ENCODE measurements around the gene NMB. TPM values are rescaled to one million over a fixed set of nuclear protein-coding genes. Genes with fewer than 3 reads are reported as not detected.
A peak's percentile ranks its signal among the peaks of the same experiment; 100 is the strongest.

NMB gene
- total RNA-seq, 1 donor: 6.9 TPM

- H3K4me2 ChIP-seq (ENCODE audit: insufficient read depth, low read length): no peak overlapping the region
- peaks cover 40% of the 10 kb centered on the region for H3K36me3 ChIP-seq (ENCODE audit: insufficient read depth, low read length)
- no peak overlapping the region for H3K4me3 ChIP-seq (ENCODE audit: insufficient read depth, low read length)
- TF ChIP-seq, protein P1, sequence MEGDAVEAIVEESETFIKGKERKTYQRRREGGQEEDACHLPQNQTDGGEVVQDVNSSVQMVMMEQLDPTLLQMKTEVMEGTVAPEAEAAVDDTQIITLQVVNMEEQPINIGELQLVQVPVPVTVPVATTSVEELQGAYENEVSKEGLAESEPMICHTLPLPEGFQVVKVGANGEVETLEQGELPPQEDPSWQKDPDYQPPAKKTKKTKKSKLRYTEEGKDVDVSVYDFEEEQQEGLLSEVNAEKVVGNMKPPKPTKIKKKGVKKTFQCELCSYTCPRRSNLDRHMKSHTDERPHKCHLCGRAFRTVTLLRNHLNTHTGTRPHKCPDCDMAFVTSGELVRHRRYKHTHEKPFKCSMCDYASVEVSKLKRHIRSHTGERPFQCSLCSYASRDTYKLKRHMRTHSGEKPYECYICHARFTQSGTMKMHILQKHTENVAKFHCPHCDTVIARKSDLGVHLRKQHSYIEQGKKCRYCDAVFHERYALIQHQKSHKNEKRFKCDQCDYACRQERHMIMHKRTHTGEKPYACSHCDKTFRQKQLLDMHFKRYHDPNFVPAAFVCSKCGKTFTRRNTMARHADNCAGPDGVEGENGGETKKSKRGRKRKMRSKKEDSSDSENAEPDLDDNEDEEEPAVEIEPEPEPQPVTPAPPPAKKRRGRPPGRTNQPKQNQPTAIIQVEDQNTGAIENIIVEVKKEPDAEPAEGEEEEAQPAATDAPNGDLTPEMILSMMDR (IDR thresholded peaks at IDR 0.05; ENCODE audit: extremely low read depth, low read depth, low read length): no peak
- peaks cover 40% of the 10 kb centered on the region for H3K4me1 ChIP-seq (ENCODE audit: insufficient read depth, low read length)
- no peak overlapping the region for H2AFZ ChIP-seq (ENCODE audit: low read length)
- H3K27me3 ChIP-seq (ENCODE audit: insufficient read depth, low read length): no peaks in the 10 kb centered on the region
- H4K20me1 ChIP-seq (ENCODE audit: insufficient read depth, low read length): peaks cover 4% of the 10 kb centered on the region
- peak; percentile 81 for DNase-seq (ENCODE audit: insufficient read length, low spot score, missing footprints)
- H3K79me2 ChIP-seq (ENCODE audit: insufficient read depth, low read length): peaks cover 11% of the 10 kb centered on the region
- no peaks in the 10 kb centered on the region for H3K9me3 ChIP-seq (ENCODE audit: low read depth, low read length)
- peak overlapping the region; percentile 84 for H3K27ac ChIP-seq (ENCODE audit: low read depth, low read length)
Measured at GRCh38 chr15:84669726-84670125, 11.7 kb upstream of the NMB start.

- Histone ChIP-seq H4K20me1 (ENCODE audit: insufficient read depth, low read length) (peaks cover 4% of the 10 kb centered on the region), H3K4me2 (ENCODE audit: insufficient read depth, low read length) (peak overlapping the region; percentile 0), H2AFZ (ENCODE audit: low read length) (no peak overlapping the region), H3K79me2 (ENCODE audit: insufficient read depth, low read length) (peaks cover 11% of the 10 kb centered on the region), H3K4me3 (ENCODE audit: insufficient read depth, low read length) (no peak overlapping the region), H3K27me3 (ENCODE audit: insufficient read depth, low read length) (no peaks in the 10 kb centered on the region), H3K27ac (ENCODE audit: low read depth, low read length) (peak overlapping the region; percentile 84), H3K36me3 (ENCODE audit: insufficient read depth, low read length) (peaks cover 38% of the 10 kb centered on the region), H3K9me3 (ENCODE audit: low read depth, low read length) (no peaks in the 10 kb centered on the region), H3K4me1 (ENCODE audit: insufficient read depth, low read length) (peaks cover 40% of the 10 kb centered on the region)
- DNase-seq (ENCODE audit: insufficient read length, low spot score, missing footprints): no peak
- TF ChIP-seq, protein P1 (IDR thresholded peaks at IDR 0.05; ENCODE audit: extremely low read depth, low read depth, low read length): no peak
Measured at GRCh38 chr15:84668221-84668982, 10.4 kb upstream of the NMB start.

GRCh38 chr15:84666373-84666772 is 8.4 kb upstream of the NMB start:
- H3K36me3 ChIP-seq (ENCODE audit: insufficient read depth, low read length): peaks cover 41% of the 10 kb centered on the region
- no peaks in the 10 kb centered on the region for H3K27me3 ChIP-seq (ENCODE audit: insufficient read depth, low read length)
- TF ChIP-seq, protein P1 (IDR thresholded peaks at IDR 0.05; ENCODE audit: extremely low read depth, low read depth, low read length): no peak
- no peaks in the 10 kb centered on the region for H3K9me3 ChIP-seq (ENCODE audit: low read depth, low read length)
- no peak overlapping the region for H3K4me3 ChIP-seq (ENCODE audit: insufficient read depth, low read length)
- H3K79me2 ChIP-seq (ENCODE audit: insufficient read depth, low read length): peaks cover 11% of the 10 kb centered on the region
- H4K20me1 ChIP-seq (ENCODE audit: insufficient read depth, low read length): peaks cover 4% of the 10 kb centered on the region
- peaks cover 32% of the 10 kb centered on the region for H3K4me1 ChIP-seq (ENCODE audit: insufficient read depth, low read length)
- H3K4me2 ChIP-seq (ENCODE audit: insufficient read depth, low read length): no peak overlapping the region
- peak; percentile 66 for DNase-seq (ENCODE audit: insufficient read length, low spot score, missing footprints)
- H3K27ac ChIP-seq (ENCODE audit: low read depth, low read length): no peak overlapping the region
- no peak overlapping the region for H2AFZ ChIP-seq (ENCODE audit: low read length)

DNA sequence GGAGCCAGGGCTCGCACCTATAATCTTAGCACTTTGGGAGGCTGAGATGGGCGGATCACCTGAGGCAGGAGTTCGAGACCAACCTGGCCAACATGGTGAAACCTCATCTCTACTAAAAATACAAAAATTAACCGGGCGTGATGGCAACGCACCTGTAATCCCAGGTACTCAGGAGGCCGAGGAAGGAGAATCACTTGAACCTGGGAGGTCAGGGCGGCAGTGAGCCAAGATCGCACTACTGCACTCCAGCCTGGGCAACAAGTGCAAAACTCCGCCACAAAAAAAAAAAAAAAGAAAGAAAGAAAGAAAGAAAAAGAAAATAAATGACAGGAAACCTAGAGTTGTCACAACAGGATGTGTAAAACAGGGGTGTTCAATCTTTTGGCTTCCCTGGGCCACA is 3.0 kb upstream of the NMB start:
- Histone ChIP-seq H3K4me1 (ENCODE audit: insufficient read depth, low read length) (peaks cover 10% of the 10 kb centered on the region), H3K9me3 (ENCODE audit: low read depth, low read length) (no peaks in the 10 kb centered on the region), H3K36me3 (ENCODE audit: insufficient read depth, low read length) (peaks cover 17% of the 10 kb centered on the region), H3K27ac (ENCODE audit: low read depth, low read length) (no peak overlapping the region), H3K79me2 (ENCODE audit: insufficient read depth, low read length) (no peaks in the 10 kb centered on the region), H3K4me3 (ENCODE audit: insufficient read depth, low read length) (no peak overlapping the region), H2AFZ (ENCODE audit: low read length) (no peak overlapping the region), H4K20me1 (ENCODE audit: insufficient read depth, low read length) (no peaks in the 10 kb centered on the region), H3K4me2 (ENCODE audit: insufficient read depth, low read length) (no peak overlapping the region), H3K27me3 (ENCODE audit: insufficient read depth, low read length) (no peaks in the 10 kb centered on the region)
- TF ChIP-seq, protein P1 (IDR thresholded peaks at IDR 0.05; ENCODE audit: extremely low read depth, low read depth, low read length): no peak
- DNase-seq (ENCODE audit: insufficient read length, low spot score, missing footprints): no peak
